ENCODE data around the gene PLAAT3.
"Not testable (repeated sequence)": the region's sequence is repeated elsewhere in the genome, so short reads cannot be mapped to it uniquely, and the experiment has no call there.

GRCh38 chr11:63578882-63579281 lies 35.4 kb downstream of the PLAAT3 start:
- TF ChIP-seq CTCF, POLR2A (IDR thresholded peaks at IDR 0.05): not testable (repeated sequence)
